Heart right ventricle (tissue), 16 donors: ENCODE data around the gene EIF4B. TPM values are rescaled to one million over a fixed set of nuclear protein-coding genes. Genes with fewer than 3 reads are reported as not detected.
"Not testable (repeated sequence)": the region's sequence is repeated elsewhere in the genome, so short reads cannot be mapped to it uniquely, and the experiment has no call there.

Experiments
- ATAC-seq, 8 donors: fragments of 200-7000 bp; cut with Tn5 transposase; one replicate each; pipeline ENCODE4 v1.9.1; 2020; ENCODE audit warnings: mild to moderate bottlenecking in 8 of 8, moderate library complexity in 8 of 8, moderate number of reproducible peaks in 1 of 8
- DNase-seq, 2 donors: peaks; one replicate each; pipeline ENCODE4 v3.0.0-alpha.2; 2020
- H3K27ac ChIP-seq, 10 donors: fragments of 200-600 bp; sonication (generic) in 2 of 10; one replicate each; pipeline versions ENCODE4 v1.5.0 to v1.8.0; 2020 to 2022; ENCODE audit warnings: mild to moderate bottlenecking in 3 of 10
- H3K27me3 ChIP-seq, 7 donors: fragments of 200-600 bp; one replicate each; pipeline ENCODE4 v1.8.0; 2021 to 2022; ENCODE audit warnings: mild to moderate bottlenecking in 2 of 7
- H3K36me3 ChIP-seq, 9 donors: fragments of 200-600 bp; sonication (generic) in 1 of 9; one replicate each; pipeline versions ENCODE4 v1.5.0 to v1.8.0; 2020 to 2022; ENCODE audit warnings: mild to moderate bottlenecking in 2 of 9
- H3K4me1 ChIP-seq, 9 donors: fragments of 200-600 bp; sonication (generic) in 1 of 9; one replicate each; pipeline versions ENCODE4 v1.5.0 to v1.8.0; 2020 to 2022; ENCODE audit warnings: mild to moderate bottlenecking in 4 of 9
- H3K4me3 ChIP-seq, 10 donors: fragments of 200-600 bp; sonication (generic) in 2 of 10; one replicate each; pipeline versions ENCODE4 v1.5.0 to v1.8.0; 2020 to 2022; ENCODE audit warnings: mild to moderate bottlenecking in 7 of 10, moderate library complexity in 2 of 10
- H3K9me3 ChIP-seq, 11 donors: fragments of 200-600 bp in 10 of 11; sonication (generic) in 2 of 11; one replicate each; pipeline versions ENCODE4 v1.5.0 to v1.8.0; 2013 to 2022; ENCODE audit warnings: mild to moderate bottlenecking in 2 of 11, control low read depth in 1 of 11, moderate library complexity in 1 of 11
- CTCF ChIP-seq, 9 donors: fragments of 200-600 bp; sonication (generic) in 2 of 9; IDR thresholded peaks; one replicate each; pipeline versions ENCODE4 v1.5.0 to v1.8.0; 2021 to 2022; ENCODE audit warnings: antibody characterized with exemption in 9 of 9, mild to moderate bottlenecking in 5 of 9, moderate library complexity in 1 of 9
- WGBS, 2 donors: extraction: QIAGEN DNeasy Blood & Tissue Kit; methylation state at CpG; one replicate each; pipeline ENCODE4 v1.1.7; 2013; ENCODE audit warnings: inconsistent platforms in 1 of 2; 5-methylcytosine and 5-hydroxymethylcytosine counted together
- intact Hi-C, 10 donors: fragments of 100-400 bp; cut with DNase I; formaldehyde crosslinking; loops; one replicate each; pipeline versions ENCODE4 v1.11.1 to v1.14.2; 2022
- polyA plus RNA-seq, 2 donors: library from polyadenylated mRNA; stranded (reverse); fragments of 200-250 nt; gene quantifications; one replicate each; pipeline ENCODE4 v1.2.3, GENCODE V29; 2013
- total RNA-seq, 10 donors: library from RNA; stranded (reverse); fragmentation: NEBNext Ultra II Directional in 3 of 10; extraction: Animal tissue kit (Norgen Biotek cat#: 25700) in 3 of 10; gene quantifications; one replicate each; pipeline versions ENCODE4 v1.2.1 to v1.2.4, GENCODE V29; 2021 to 2023
- donor health status: Arrhythmogenic right ventricular cardiomyopathy.
- donor health status: ischemic (EF 13 %, LVEDD 7.1; RV severe dilation, severe dysfunction).
- donor health status: healthy with polysubstance abuse.
- donor health status: DM: no; HTN: yes; CAD: no.
- donor health status: DM: no; HTN: no; CAD: no.
- donor health status: ischemic (EF 25% LVEDD 6.9; RV normal size, moderate dysfunction).
- donor health status: ischemic (EF 25% LVEDD 5.7; RV mildly dilated, moderate dysfunction).
- donor health status: healthy.
- donor health status: DM: yes; HTN: yes; CAD: no.
- donor health status: Ischemic cardiomyopathy.
- donor health status: ischemic (EF 35%, LVEDD 5.7; RV mildly dilated, moderate dysfunction).
- donor health status: nonischemic (EF 11% LVEDD 7.7; RV severe dilation, severe dysfunction).
- donor health status: DM: yes; HTN: yes; CAD: no.
- donor health status: PGD.
- donor health status: ischemic (EF 29% LVEDD 5.4; RV normal size, mild dysfunction).
- donor health status: nonischemic (EF 23%, LVEDD 6.1; RV moderate dilation, normal function).

The EIF4B gene
- total and polyA plus RNA-seq, 12 donors = 53.2 to 477 (median 423) TPM

GRCh38 chr12:52988898-52989297, 17.4 kb upstream of the EIF4B start:
- Histone ChIP-seq H3K27me3 (peaks cover 0 to under 1% (median 0%) of the 10 kb centered on the region in 7 donors), H3K4me3 (no peak overlapping the region), H3K27ac (no peak overlapping the region), H3K9me3 (no peaks in the 10 kb centered on the region), H3K4me1 (no peaks in the 10 kb centered on the region), H3K36me3 (no peaks in the 10 kb centered on the region)
- intact Hi-C loops = loop anchor here in 5 of 10 donors (5.0 to 10.0 kb wide), 4 partner anchors 414 to 834 kb away; partner anchors contain the start of gene KRT74 (in 1 of the 5)
- no peak for DNase-seq
- 88 to 89% methylated on average over 6 of the region's 6 CpGs for WGBS, 2 donors
- TF ChIP-seq CTCF (IDR thresholded peaks at IDR 0.05) = no peak
- no peak for ATAC-seq

GRCh38 chr12:52990206-52990605, 16.1 kb upstream of the EIF4B start:
- no peak for TF ChIP-seq CTCF (IDR thresholded peaks at IDR 0.05)
- Histone ChIP-seq H3K9me3 (no peaks in the 10 kb centered on the region), H3K4me3 (no peak overlapping the region), H3K27me3 (no peaks in the 10 kb centered on the region), H3K27ac (no peak overlapping the region), H3K36me3 (no peaks in the 10 kb centered on the region), H3K4me1 (no peaks in the 10 kb centered on the region)
- ATAC-seq (no peak), DNase-seq (no peak)
- intact Hi-C loops = loop anchor here in 1 of 10 donors (5.0 kb wide), 1 partner anchor 843 kb away; no protein-coding TSS in a partner anchor
- WGBS, 2 donors = 85 to 88% methylated on average over 4 of the region's 4 CpGs

- not testable (repeated sequence) for H3K4me3 ChIP-seq, H3K9me3 ChIP-seq, H3K4me1 ChIP-seq, H3K27ac ChIP-seq, DNase-seq, H3K36me3 ChIP-seq, H3K27me3 ChIP-seq, ATAC-seq
- WGBS, 2 donors = 90 to 96% methylated on average over 5 of the region's 5 CpGs
- intact Hi-C loops = loop anchor here in 1 of 10 donors (5.0 kb wide), 1 partner anchor 845 kb away; no protein-coding TSS in a partner anchor
Observed at GRCh38 chr12:52992240-52992639, 14.0 kb upstream of the EIF4B start.

GRCh38 chr12:52992699-52993557, 13.3 kb upstream of the EIF4B start:
- no peak for ATAC-seq
- H3K27ac ChIP-seq = no peak overlapping the region
- no peaks in the 10 kb centered on the region for H3K4me1 ChIP-seq
- intact Hi-C loops = loop anchor here in 1 of 10 donors (5.0 kb wide), 1 partner anchor 846 kb away; no protein-coding TSS in a partner anchor
- no peaks in the 10 kb centered on the region for H3K9me3 ChIP-seq
- DNase-seq = no peak
- TF ChIP-seq CTCF (IDR thresholded peaks at IDR 0.05) = no peak
- H3K36me3 ChIP-seq = no peaks in the 10 kb centered on the region
- H3K4me3 ChIP-seq = no peak overlapping the region
- H3K27me3 ChIP-seq = no peaks in the 10 kb centered on the region
- WGBS, 2 donors = 80 to 83% methylated on average over 7 of the region's 7 CpGs

GRCh38 chr12:52993558-52993869, 12.7 kb upstream of the EIF4B start:
- no peak overlapping the region for H3K4me3 ChIP-seq
- no peaks in the 10 kb centered on the region for H3K9me3 ChIP-seq
- DNase-seq (no peak), ATAC-seq (no peak)
- H3K4me1 ChIP-seq = no peaks in the 10 kb centered on the region
- no peak overlapping the region for H3K27ac ChIP-seq
- no peaks in the 10 kb centered on the region for H3K36me3 ChIP-seq
- no peak for TF ChIP-seq CTCF (IDR thresholded peaks at IDR 0.05)
- peaks cover 0 to 4% (median 0%) of the 10 kb centered on the region in 7 donors for H3K27me3 ChIP-seq
- intact Hi-C loops = loop anchor here in 1 of 10 donors (5.0 kb wide), 1 partner anchor 846 kb away; no protein-coding TSS in a partner anchor
